HepG2 (cell line): Measurements from ENCODE around the gene FITM2. TPM values are rescaled to one million over a fixed set of nuclear protein-coding genes. Genes with fewer than 3 reads are reported as not detected.
A peak's percentile ranks its signal among the peaks of the same experiment; 100 is the strongest.

Experiments used
- AFF4 ChIP-seq: sonication (generic); formaldehyde crosslinking; IDR thresholded peaks from 2 replicates; pipeline ENCODE4 v1.4.0; 2020; ENCODE audit warnings: missing genetic modification reagents
- EP300 ChIP-seq, 3 experiments: sonication (generic) in 1 of 3; formaldehyde crosslinking in 1 of 3; IDR thresholded peaks; 2 replicates each; pipeline versions ENCODE4 v1.5.1 to v1.6.1; 2011 to 2020; ENCODE audit warnings: low read depth in 2 of 3, low read length in 2 of 3, borderline replicate concordance in 1 of 3, improper control_type of control experiment in 1 of 3, mild to moderate bottlenecking in 1 of 3, missing genetic modification reagents in 1 of 3, moderate library complexity in 1 of 3
- KLF6 ChIP-seq: IDR thresholded peaks from 2 replicates; pipeline ENCODE4 v1.8.0; 2016; ENCODE audit warnings: missing biosample characterization, missing genetic modification reagents
- MTF2 ChIP-seq: sonication (generic); formaldehyde crosslinking; IDR thresholded peaks from 2 replicates; pipeline ENCODE4 v1.5.0; 2020; ENCODE audit warnings: missing genetic modification reagents, borderline replicate concordance
- NFATC3 ChIP-seq: sonication (generic); formaldehyde crosslinking; IDR thresholded peaks from 2 replicates; pipeline ENCODE4 v1.5.1; 2020; ENCODE audit warnings: mild to moderate bottlenecking, missing genetic modification reagents
- PRPF4 ChIP-seq: fragments of 200-400 bp; formaldehyde crosslinking; IDR thresholded peaks from 2 replicates; pipeline ENCODE4 v1.6.1; 2016; ENCODE audit warnings: low read length, low read depth; ENCODE audit not compliant: poor library complexity, severe bottlenecking
- RFX5 ChIP-seq: IDR thresholded peaks from 2 replicates; pipeline ENCODE4 v1.6.1; 2011; ENCODE audit warnings: low read depth, low read length, improper control_type of control experiment
- TCF7L2 ChIP-seq: IDR thresholded peaks from 2 replicates; pipeline ENCODE4 v1.6.1; 2011; ENCODE audit warnings: mild to moderate bottlenecking, low read depth, low read length, moderate library complexity
- THAP9 ChIP-seq: sonication (generic); formaldehyde crosslinking; IDR thresholded peaks from 2 replicates; pipeline ENCODE4; 2020; ENCODE audit warnings: missing genetic modification reagents, mild to moderate bottlenecking, borderline replicate concordance
- ZBTB26 ChIP-seq: IDR thresholded peaks from 2 replicates; pipeline ENCODE4 v1.6.1; 2016; ENCODE audit warnings: missing compliant biosample characterization, missing genetic modification reagents, borderline replicate concordance
- ZFP91 ChIP-seq: sonication (generic); formaldehyde crosslinking; IDR thresholded peaks from 2 replicates; pipeline ENCODE4 v1.9.0; 2022; ENCODE audit warnings: missing genetic modification reagents, mild to moderate bottlenecking, borderline replicate concordance
- ZNF180 ChIP-seq: sonication (generic); formaldehyde crosslinking; IDR thresholded peaks from 2 replicates; pipeline ENCODE4 v1.4.0; 2020; ENCODE audit warnings: low read depth, missing genetic modification reagents, borderline replicate concordance
- ZNF44 ChIP-seq: sonication (generic); formaldehyde crosslinking; IDR thresholded peaks from 2 replicates; pipeline ENCODE4 v1.5.1; 2020; ENCODE audit warnings: mild to moderate bottlenecking, missing genetic modification reagents
- ZNF512B ChIP-seq: sonication (generic); formaldehyde crosslinking; IDR thresholded peaks from 2 replicates; pipeline ENCODE4 v1.5.1; 2020; ENCODE audit warnings: missing genetic modification reagents, mild to moderate bottlenecking, borderline replicate concordance
- ZNF790 ChIP-seq: sonication (generic); formaldehyde crosslinking; IDR thresholded peaks from 2 replicates; pipeline ENCODE4 v1.8.0; 2022; ENCODE audit warnings: missing genetic modification reagents, mild to moderate bottlenecking, borderline replicate concordance
- polyA plus RNA-seq, 8 experiments: library from polyadenylated mRNA; depleted of rRNA in 3 of 8; stranded (reverse) in 7 of 8; unstranded in 1 of 8; fragments of >200 nt; fragmentation: Illumina TruSeq in 4 of 8; extraction: Trizol in 4 of 8; gene quantifications; 2 replicates each; pipeline versions ENCODE4 v1.2.1 to v1.2.3, GENCODE V29; 2011 to 2016; ENCODE audit warnings: low read depth in 4 of 8, missing spikeins in 1 of 8, mixed read lengths in 1 of 8; ENCODE audit not compliant: insufficient read depth in 1 of 8
- total RNA-seq, 5 experiments: library from RNA; depleted of rRNA; stranded (reverse); fragments of >200 nt; fragmentation: Illumina TruSeq; extraction: Trizol; gene quantifications; 2 replicates each; pipeline ENCODE4 v1.2.3, GENCODE V29; 2016; ENCODE audit warnings: low read depth in 1 of 5

Gene FITM2
- total and polyA plus RNA-seq, 2 of the 13 experiments (the other 11 are each of a cell fraction or from before 2014, with no cell fraction given): 9.6 to 24.5 TPM

GRCh38 chr20:44335675-44336074, 24.7 kb upstream of the FITM2 start (continued):
- TF ChIP-seq EP300 (IDR thresholded peaks at IDR 0.05; ENCODE audit: low read depth in 2 of 2, low read length in 2 of 2) (no peak), EP300 (CRISPR knock-in tag; IDR thresholded peaks at IDR 0.05; ENCODE audit: borderline replicate concordance) (no peak), ZNF790 (no peak), TCF7L2 (no peak), ZNF44 (CRISPR knock-in tag) (0 out of 2 replicates have a peak, but pooled peaks have one; percentile 76), NFATC3 (no peak), ZNF180 (CRISPR knock-in tag) (no peak), PRPF4 (no peak), AFF4 (CRISPR knock-in tag) (no peak), ZFP91 (0 out of 2 replicates have a peak, but pooled peaks have one; percentile 7), RFX5 (no peak), ZNF512B (CRISPR knock-in tag) (0 out of 2 replicates have a peak, but pooled peaks have one; percentile 16), ZBTB26 (CRISPR knock-in tag) (no peak), THAP9 (CRISPR knock-in tag) (no peak), KLF6 (CRISPR knock-in tag) (no peak), MTF2 (CRISPR knock-in tag) (no peak)
